ENCODE results near the gene SERP2. TPM values are rescaled to one million over a fixed set of nuclear protein-coding genes. Genes with fewer than 3 reads are reported as not detected.
A peak's percentile ranks its signal among the peaks of the same experiment; 100 is the strongest.

SERP2 gene
- total RNA-seq, 1 experiment from 2014 or later = not detected

- no TSS peak for BruUV-seq (replicated peaks)
- ChIA-PET POLR2A (interaction anchor here (0.8 to 7.6 kb wide), 16 partner anchors 9 to 539 kb away, joined by 3 to 172 read pairs (median 6); no protein-coding TSS in a partner anchor), RAD21 (ENCODE audit: low non-redundant PET in 1 of 2, low total read pairs in 2 of 2, uncharacterized antibody in 2 of 2, unreplicated experiment in 2 of 2) (interaction anchor here (1.3 to 3.0 kb wide), 4 partner anchors 127 to 191 kb away, joined by 3 to 8 read pairs (median 6); no protein-coding TSS in a partner anchor), CTCF (interaction anchor here (1.7 to 4.3 kb wide), 2 partner anchors 191 to 526 kb away, joined by 6 to 17 read pairs; no protein-coding TSS in a partner anchor)
- peaks cover 6% of the 10 kb centered on the region; the same call in 1 of the 2 replicates for H4K20me1 ChIP-seq (ENCODE audit: insufficient read depth)
- no peaks in the 10 kb centered on the region for H3K9me3 ChIP-seq (ENCODE audit: control insufficient read depth in 1 of 2, insufficient read depth in 1 of 2, low read depth in 1 of 2, low read length in 2 of 2)
- peak overlapping the region; percentile 90 to 94 for H3K4me3 ChIP-seq (replicated peaks in 1 of 2; ENCODE audit: low read depth in 1 of 2, low read length in 2 of 2)
- no peak for TF ChIP-seq TCF7L2 (IDR thresholded peaks at IDR 0.05; ENCODE audit: borderline replicate concordance, extremely low read depth, insufficient read depth, insufficient read length)
- TF ChIP-seq SRF (IDR thresholded peaks at IDR 0.05; ENCODE audit: low read depth) = no peak
- no peak for TF ChIP-seq ZNF274 (IDR thresholded peaks at IDR 0.05; ENCODE audit: low read depth, low read length)
- no peak for TF ChIP-seq CBX3 (IDR thresholded peaks at IDR 0.05; ENCODE audit: low read depth)
- no peak for TF ChIP-seq CTCF (IDR thresholded peaks at IDR 0.05 in 2 of 3, conservative IDR thresholded peaks at IDR 0.05 in 1 of 3; ENCODE audit: borderline replicate concordance in 1 of 3, insufficient read depth in 1 of 3, low read depth in 2 of 3, low read length in 2 of 3)
- TF ChIP-seq ATF3 (IDR thresholded peaks at IDR 0.05) = no peak
- TF ChIP-seq CEBPB (IDR thresholded peaks at IDR 0.05; ENCODE audit: low read depth) = no peak
- ATAC-seq (no peak), DNase-seq (ENCODE audit: low read depth, low spot score) (no peak)
- H3K27ac ChIP-seq (ENCODE audit: low read depth, low read length) = peak overlapping the region; percentile 91
- intact Hi-C loops (cut with micrococcal nuclease) = loop anchor here (1.0 to 2.0 kb wide), 2 partner anchors 73 to 121 kb away; no protein-coding TSS in a partner anchor
- H3K9me2 ChIP-seq (ENCODE audit: insufficient read depth) = no peaks in the 10 kb centered on the region
- H3K4me2 ChIP-seq (ENCODE audit: low read length) = peak overlapping the region; percentile 93
- no peak overlapping the region for H2AFZ ChIP-seq (ENCODE audit: low read depth, low read length, poor library complexity, severe bottlenecking)
- H3K27me3 ChIP-seq (ENCODE audit: insufficient read depth, low read length) = no peaks in the 10 kb centered on the region
- peaks cover 27 to 57% of the 10 kb centered on the region in 2 experiments for H3K4me1 ChIP-seq (ENCODE audit: control insufficient read depth in 1 of 2, insufficient read depth in 2 of 2, low read length in 2 of 2)
- peaks cover 13 to 21% of the 10 kb centered on the region in 2 experiments; a peak in 3 of 4 replicates for H3K36me3 ChIP-seq (ENCODE audit: control insufficient read depth in 1 of 2, insufficient read depth in 2 of 2, low read length in 2 of 2)
- H3K9ac ChIP-seq (ENCODE audit: low read length) = peak overlapping the region; percentile 90
- peaks cover 29% of the 10 kb centered on the region for H3K79me2 ChIP-seq (ENCODE audit: insufficient read depth, low read length)
Observed at GRCh38 chr13:44433863-44434765, 60.5 kb downstream of the SERP2 start.

All from HCT116 (cell line).